Activated naive CD4-positive, alpha-beta T cell treated with anti-CD3 and anti-CD28 coated beads, Interleukin-2, amount 50 U/mL, for 24 hours (primary cell): ENCODE results near the gene F13A1.

Experiments used
- H3K27ac Mint-ChIP-seq: one replicate; pipeline ENCODE4 v1.8.0; 2021; ENCODE audit warnings: mild to moderate bottlenecking, mixed read lengths
- H3K27me3 Mint-ChIP-seq: one replicate; pipeline ENCODE4 v1.8.0; 2021; ENCODE audit warnings: mixed read lengths
- H3K36me3 Mint-ChIP-seq: one replicate; pipeline ENCODE4 v1.8.0; 2021; ENCODE audit warnings: mixed read lengths
- H3K4me1 Mint-ChIP-seq: one replicate; pipeline ENCODE4 v1.8.0; 2021; ENCODE audit warnings: mixed read lengths
- H3K4me3 Mint-ChIP-seq: one replicate; pipeline ENCODE4 v1.8.0; 2021; ENCODE audit warnings: mild to moderate bottlenecking, mixed read lengths
- H3K9me3 Mint-ChIP-seq: one replicate; pipeline ENCODE4 v1.8.0; 2021; ENCODE audit warnings: mixed read lengths

The F13A1 gene

DNA sequence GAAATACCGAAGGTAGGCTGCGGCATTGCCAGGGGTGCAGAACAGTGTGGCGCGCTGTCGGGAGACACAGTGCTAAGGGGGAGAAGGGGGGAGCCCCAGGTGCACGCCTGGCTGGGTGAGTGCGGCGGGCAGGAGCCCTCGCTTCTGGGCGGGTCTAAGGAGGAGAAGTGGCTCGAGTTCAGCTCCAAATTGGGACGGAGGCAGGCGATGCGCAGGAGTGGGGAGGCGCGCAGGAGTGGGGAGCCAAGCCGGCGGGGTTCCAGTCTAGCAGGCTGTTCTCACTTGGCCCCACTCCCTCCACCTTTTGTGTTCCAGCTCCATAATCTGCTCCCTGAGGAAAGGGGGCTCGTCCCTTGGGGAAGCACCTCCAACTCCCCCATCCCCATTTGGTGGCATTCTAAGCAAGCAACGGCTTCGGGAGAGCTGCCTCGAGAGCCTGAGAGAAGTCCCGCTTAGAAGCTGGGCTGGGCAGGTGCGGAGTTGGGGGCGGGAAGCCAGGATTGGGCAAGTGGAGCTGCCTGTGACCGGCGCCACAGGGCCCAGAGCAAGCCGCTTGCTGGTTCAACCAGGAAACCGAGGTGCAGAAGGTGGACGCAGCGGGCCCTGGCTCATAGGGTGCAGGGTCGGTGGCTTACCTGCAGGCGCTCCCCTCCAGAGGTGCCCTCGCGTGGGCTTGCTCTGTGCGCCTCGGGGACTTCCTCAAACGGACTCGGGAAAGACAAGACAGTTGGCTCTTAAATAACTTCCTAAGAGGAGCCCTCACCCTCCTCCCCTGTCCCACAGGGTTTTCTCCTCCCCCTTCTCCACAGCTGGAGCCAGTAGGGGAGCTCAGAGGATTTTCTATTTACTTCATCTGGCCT lies at the start of gene F13A1:
TSS of gene F13A1 (minus strand) at position 711 of the 860 bp plus-strand sequence. CDS start 1,998 bp downstream, outside the sequence.
- Mint-ChIP-seq H3K9me3 (no peaks in the 10 kb centered on the region), H3K36me3 (no peaks in the 10 kb centered on the region), H3K4me3 (no peak within 1 kb of the TSS), H3K27ac (no peak within 1 kb of the TSS), H3K27me3 (peaks cover 36% of the 10 kb centered on the region), H3K4me1 (no peaks in the 10 kb centered on the region)

DNA sequence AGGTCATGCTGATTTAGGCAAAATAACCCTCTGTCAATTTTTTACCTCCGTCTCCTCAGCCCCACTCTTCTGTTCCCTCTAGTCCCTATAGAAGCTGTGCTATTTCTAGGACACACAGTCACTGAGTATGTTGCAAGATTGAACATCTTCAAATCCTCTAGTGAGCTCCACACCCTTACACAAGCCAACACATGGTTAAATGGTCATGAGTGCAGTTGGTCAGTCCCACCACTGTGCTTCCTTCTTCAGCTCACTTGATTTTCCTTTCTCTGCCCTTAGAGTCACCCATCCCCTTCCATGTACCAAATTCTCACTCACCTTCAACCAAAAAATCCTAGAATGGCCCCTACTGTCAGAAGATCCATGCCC lies 48.2 kb upstream of the F13A1 start:
- no peak overlapping the region for H3K4me3 Mint-ChIP-seq
- H3K27ac Mint-ChIP-seq, result no peak overlapping the region
- no peaks in the 10 kb centered on the region for H3K36me3 Mint-ChIP-seq
- H3K9me3 Mint-ChIP-seq, result peaks cover 11% of the 10 kb centered on the region
- H3K4me1 Mint-ChIP-seq, result no peaks in the 10 kb centered on the region
- H3K27me3 Mint-ChIP-seq, result peaks cover 17% of the 10 kb centered on the region

DNA sequence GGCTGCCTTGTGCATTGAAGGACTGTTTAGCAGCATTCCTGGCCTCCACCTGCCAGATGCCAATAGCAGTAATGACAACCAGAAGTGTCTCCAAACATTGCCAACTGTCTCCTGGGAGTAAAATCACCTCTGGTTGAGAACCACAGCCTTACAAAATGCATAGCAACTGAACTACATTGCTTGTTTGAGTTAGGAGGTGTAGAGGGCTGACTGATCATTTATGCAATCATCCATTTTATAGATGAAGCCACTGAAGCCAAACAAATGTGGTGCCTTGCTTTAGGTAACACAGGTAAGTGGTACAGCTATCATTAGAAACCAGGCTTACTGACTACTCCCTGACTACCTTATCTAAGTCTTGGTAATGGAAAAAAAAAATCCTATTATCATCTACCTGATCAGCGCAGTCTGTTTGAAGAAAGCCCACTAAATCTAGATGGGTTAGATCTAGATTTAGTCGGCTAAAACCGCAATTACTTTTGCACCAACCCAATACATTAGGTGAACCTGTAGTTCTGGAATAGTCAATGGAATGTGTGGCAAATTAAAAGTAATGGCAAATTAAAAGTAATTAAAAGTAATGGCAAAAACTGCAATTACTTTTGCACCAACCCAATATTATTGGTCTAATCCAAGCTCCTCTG lies 47.7 kb upstream of the F13A1 start:
- H3K9me3 Mint-ChIP-seq, result peaks cover 9% of the 10 kb centered on the region
- no peak overlapping the region for H3K27ac Mint-ChIP-seq
- peaks cover 17% of the 10 kb centered on the region for H3K27me3 Mint-ChIP-seq
- H3K4me3 Mint-ChIP-seq, result no peak overlapping the region
- no peaks in the 10 kb centered on the region for H3K36me3 Mint-ChIP-seq
- no peaks in the 10 kb centered on the region for H3K4me1 Mint-ChIP-seq

DNA sequence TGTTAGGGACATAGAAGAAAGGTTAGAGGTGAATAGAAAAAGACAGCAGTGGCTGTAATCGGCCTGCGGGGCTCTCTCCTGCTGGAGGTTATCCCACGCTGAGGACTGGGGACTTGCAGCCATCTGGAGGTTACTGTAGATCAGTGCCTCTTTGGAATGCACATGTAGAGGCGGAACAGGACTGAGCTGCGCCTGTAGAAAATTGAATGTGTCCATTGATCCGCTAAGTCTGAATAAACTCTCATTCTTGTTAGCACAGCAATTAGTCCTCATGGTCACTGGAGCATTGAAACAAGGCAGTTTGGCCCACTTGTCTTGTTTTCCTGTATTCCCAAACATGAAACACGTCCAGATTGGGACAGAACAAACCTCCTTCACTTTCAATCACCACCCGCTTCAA lies 46.3 kb upstream of the F13A1 start:
- no peaks in the 10 kb centered on the region for H3K9me3 Mint-ChIP-seq
- H3K4me3 Mint-ChIP-seq, result no peak overlapping the region
- no peaks in the 10 kb centered on the region for H3K4me1 Mint-ChIP-seq
- H3K27me3 Mint-ChIP-seq, result peaks cover 11% of the 10 kb centered on the region
- H3K27ac Mint-ChIP-seq, result no peak overlapping the region
- no peaks in the 10 kb centered on the region for H3K36me3 Mint-ChIP-seq

DNA sequence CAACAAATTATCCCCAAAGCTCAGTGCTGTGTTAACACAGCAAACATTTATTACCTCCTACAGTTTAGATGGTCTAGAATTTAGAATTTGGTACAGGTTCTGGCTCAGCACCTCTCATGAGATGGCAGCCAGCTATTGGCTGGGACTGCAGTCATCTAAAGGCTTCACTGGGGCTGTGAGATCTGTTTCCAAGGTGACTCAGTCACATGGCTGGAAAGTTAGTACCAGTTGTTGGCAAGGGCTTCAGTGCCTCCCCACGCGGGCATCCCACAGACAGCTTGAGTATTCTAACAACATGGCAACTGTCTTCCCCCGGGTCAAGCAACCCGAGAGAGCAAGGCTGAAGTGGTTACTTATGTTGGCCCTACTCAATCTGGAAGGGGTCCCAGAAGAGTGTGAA lies 44.8 kb upstream of the F13A1 start:
- Mint-ChIP-seq H3K4me1 (no peaks in the 10 kb centered on the region), H3K27ac (no peak overlapping the region), H3K27me3 (peaks cover 7% of the 10 kb centered on the region), H3K9me3 (no peaks in the 10 kb centered on the region), H3K36me3 (no peaks in the 10 kb centered on the region), H3K4me3 (no peak overlapping the region)

DNA sequence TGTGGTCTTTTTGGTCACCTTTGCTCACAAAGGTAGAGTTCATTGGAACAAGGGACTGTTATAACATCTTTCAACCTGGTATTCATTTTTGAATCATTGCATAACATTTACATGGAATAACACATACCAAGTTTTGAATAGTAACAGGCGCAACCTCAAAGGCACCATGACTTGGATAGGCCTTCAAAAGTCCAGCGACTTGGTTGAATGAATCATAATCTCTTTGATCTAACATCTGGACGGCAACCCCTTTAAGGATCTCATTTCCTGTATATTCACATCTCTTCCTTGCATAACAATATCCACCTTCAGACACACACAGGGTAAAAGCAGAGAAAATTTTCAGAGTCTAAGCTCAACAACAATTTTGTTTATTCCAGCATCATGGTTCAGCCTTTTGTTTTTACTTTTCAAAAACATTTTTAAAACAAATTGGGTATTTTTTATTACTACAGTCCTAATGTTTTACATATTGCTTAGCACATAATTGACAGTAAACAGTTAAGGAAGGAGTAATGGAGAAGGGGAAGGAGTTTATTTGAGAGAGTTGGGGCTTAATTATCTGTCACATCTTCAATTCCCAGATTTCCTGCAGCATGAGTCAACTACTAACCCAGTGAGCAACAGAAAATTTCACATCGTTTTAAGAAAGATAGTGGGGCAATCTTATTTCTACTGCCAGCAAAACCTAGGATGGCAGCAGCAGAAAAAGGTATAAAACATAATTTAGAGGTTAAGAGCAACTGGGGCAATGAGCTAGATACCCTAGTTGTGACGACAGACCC lies 41.8 kb upstream of the F13A1 start:
- H3K4me3 Mint-ChIP-seq, result no peak overlapping the region
- H3K36me3 Mint-ChIP-seq, result no peaks in the 10 kb centered on the region
- peaks cover 6% of the 10 kb centered on the region for H3K27me3 Mint-ChIP-seq
- H3K4me1 Mint-ChIP-seq, result no peaks in the 10 kb centered on the region
- no peak overlapping the region for H3K27ac Mint-ChIP-seq
- H3K9me3 Mint-ChIP-seq, result no peaks in the 10 kb centered on the region

DNA sequence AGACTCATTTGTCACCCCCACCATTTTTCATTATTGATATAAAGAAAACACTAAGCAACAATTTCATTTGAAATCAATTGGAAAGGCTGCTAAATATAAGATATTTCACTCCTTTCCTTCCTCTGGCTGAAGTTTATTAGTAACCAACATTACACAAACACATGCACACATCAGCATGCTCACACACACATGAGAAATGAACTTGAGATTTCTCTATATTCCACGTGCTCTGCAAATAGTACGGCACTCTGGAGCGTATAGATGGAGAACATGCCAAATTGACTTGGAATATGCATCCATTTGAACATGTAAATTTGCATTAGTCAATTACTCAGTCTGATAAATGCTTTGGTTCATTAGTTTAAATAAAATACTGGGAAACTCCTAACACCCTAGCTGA lies 37.1 kb upstream of the F13A1 start:
- no peak overlapping the region for H3K4me3 Mint-ChIP-seq

DNA sequence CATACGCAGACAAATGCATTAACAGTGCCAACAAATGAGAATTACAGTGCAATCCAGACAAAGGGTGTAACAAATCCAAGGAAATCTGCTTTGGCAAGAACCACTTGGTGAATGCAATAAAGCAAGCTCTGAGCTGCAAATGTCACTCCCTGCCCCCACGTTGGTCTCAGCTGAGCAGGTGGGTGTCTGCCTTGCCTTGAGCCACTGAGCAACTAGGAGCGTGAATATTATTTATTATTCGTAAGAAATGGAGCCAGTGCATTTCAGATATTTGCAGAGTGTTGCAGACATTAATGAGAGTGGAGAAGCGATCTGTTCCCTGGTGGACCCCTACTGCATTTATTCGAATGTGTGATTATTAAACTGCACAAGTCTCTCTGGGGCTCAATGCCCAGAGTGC lies 36.6 kb upstream of the F13A1 start:
- H3K4me3 Mint-ChIP-seq, result no peak overlapping the region
- H3K27me3 Mint-ChIP-seq, result peaks cover 11% of the 10 kb centered on the region

More for the DNA sequence above, 37.1 kb upstream of the F13A1 start:
- no peaks in the 10 kb centered on the region for H3K36me3 Mint-ChIP-seq
- no peak overlapping the region for H3K27ac Mint-ChIP-seq
- H3K9me3 Mint-ChIP-seq, result no peaks in the 10 kb centered on the region
- no peaks in the 10 kb centered on the region for H3K4me1 Mint-ChIP-seq
- H3K27me3 Mint-ChIP-seq, result peaks cover 11% of the 10 kb centered on the region

DNA sequence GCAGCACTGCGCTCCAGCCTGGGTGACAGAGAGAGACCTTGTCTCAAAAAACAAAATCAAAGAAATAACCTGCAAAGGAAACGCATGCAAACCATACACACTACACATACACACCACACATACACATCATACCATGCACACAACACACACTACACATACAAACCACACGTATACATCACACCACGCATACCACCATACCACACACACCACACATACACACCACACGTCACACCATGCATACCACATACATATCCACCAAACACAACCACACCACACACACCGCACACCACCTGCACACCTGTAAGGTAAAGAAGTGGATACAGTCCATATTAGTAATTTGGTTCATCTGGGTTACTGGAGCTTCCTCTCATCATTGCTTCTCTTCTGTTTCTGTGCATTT lies 32.3 kb upstream of the F13A1 start:
- H3K36me3 Mint-ChIP-seq, result no peaks in the 10 kb centered on the region
- H3K27ac Mint-ChIP-seq, result no peak overlapping the region
- H3K9me3 Mint-ChIP-seq, result no peaks in the 10 kb centered on the region
- H3K27me3 Mint-ChIP-seq, result peaks cover 17% of the 10 kb centered on the region
- H3K4me1 Mint-ChIP-seq, result no peaks in the 10 kb centered on the region
- no peak overlapping the region for H3K4me3 Mint-ChIP-seq

More for the DNA sequence above, 36.6 kb upstream of the F13A1 start:
- H3K27ac Mint-ChIP-seq, result no peak overlapping the region
- H3K4me1 Mint-ChIP-seq, result no peaks in the 10 kb centered on the region
- H3K36me3 Mint-ChIP-seq, result no peaks in the 10 kb centered on the region
- no peaks in the 10 kb centered on the region for H3K9me3 Mint-ChIP-seq

DNA sequence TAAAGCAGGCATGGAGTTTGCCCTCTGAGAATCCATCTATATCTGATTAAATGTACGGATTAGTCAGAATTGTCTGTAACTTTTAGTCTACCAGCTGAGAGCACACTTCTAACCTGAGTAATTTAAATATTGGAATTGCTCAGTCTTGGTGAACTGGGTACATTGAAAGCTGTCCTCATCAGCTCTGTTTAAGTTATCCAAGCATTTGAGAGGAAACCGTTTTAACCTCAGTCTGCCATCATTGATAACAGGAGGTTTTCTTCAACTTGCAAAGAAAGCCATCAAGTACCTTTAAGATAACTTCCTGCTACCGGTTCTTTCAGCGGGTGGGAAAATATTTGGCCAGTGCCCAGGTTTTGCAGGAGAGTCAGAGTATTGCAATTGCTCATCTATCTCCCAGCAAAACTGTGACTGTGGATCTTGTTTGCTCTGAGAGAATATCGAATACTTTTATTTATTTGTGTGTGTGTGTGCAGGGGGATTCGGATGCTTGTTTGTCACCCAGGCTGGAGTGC lies 31.1 kb upstream of the F13A1 start:
- Mint-ChIP-seq H3K27ac (no peak overlapping the region), H3K4me3 (no peak overlapping the region), H3K4me1 (no peaks in the 10 kb centered on the region), H3K9me3 (no peaks in the 10 kb centered on the region), H3K36me3 (no peaks in the 10 kb centered on the region), H3K27me3 (peaks cover 19% of the 10 kb centered on the region)

DNA sequence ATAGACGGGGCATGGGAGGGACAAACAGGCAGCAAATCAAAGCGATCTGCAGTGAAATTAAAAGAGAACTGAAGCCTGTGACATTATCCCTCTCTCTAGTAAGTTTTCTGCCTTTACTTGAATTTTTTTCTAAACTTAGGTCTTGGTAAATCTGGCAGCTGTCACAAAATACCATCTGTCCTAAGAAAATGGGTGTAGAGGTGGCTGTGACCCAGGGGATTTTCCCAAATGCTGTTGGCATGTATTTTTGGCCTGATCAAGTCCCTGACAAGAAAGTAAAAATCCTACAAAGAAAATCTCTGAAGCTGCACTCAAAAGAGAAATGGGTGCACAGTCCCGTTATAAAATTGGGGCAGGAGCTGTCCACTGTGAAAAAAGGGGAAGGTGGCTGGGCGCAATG lies 30.2 kb upstream of the F13A1 start:
- no peaks in the 10 kb centered on the region for H3K4me1 Mint-ChIP-seq

DNA sequence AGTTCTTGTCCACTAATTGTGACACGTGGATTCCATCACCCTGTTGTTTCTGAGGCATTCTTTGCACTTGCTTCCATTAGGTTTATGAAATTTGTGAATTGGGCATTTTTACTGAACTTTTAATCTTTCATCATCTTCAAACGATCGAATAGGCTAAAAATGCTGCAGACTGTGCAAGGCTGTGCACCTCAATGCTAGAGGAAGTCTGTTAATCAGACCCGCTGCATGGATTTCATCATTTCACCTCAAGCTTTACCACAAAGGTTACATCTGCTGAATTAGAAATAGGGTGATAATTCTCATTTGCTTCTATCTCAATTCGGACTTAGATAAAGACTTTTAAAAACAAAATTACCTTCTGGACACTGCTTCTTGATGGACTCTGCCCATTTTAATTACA lies 27.8 kb upstream of the F13A1 start:
- Mint-ChIP-seq H3K4me3 (no peak overlapping the region), H3K27me3 (peaks cover 19% of the 10 kb centered on the region), H3K4me1 (no peaks in the 10 kb centered on the region), H3K9me3 (no peaks in the 10 kb centered on the region), H3K27ac (no peak overlapping the region), H3K36me3 (no peaks in the 10 kb centered on the region)

More for the DNA sequence above, 30.2 kb upstream of the F13A1 start:
- H3K36me3 Mint-ChIP-seq, result no peaks in the 10 kb centered on the region
- no peaks in the 10 kb centered on the region for H3K9me3 Mint-ChIP-seq
- H3K27me3 Mint-ChIP-seq, result peaks cover 19% of the 10 kb centered on the region
- no peak overlapping the region for H3K4me3 Mint-ChIP-seq
- no peak overlapping the region for H3K27ac Mint-ChIP-seq

DNA sequence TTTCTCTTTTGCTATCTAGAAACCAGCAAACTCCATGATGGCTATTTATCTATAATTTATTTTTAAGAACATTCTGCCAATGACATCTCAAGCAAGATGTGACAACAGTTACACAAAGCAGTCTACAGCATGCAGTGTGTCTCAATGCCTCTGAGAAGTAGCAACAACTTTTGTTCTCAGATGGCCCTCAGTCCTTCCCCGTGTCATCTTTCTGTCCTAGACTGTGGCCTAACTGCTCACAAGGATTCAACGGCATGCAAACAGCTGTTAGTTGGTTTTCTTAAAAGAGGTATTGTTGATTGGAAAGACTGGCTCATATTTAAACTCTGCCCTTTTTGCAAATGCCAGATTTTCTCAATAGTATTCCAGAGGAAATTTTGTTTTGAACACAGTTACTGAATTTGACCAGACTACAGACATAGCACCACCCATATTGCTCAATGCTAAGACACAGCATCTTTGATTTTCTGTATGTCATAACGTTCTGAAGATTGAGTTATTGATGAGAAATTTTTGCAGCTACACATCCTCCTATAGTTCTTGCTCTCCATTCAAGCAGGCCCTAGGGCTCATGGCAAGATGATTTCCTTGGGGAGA lies 26.1 kb upstream of the F13A1 start:
- no peaks in the 10 kb centered on the region for H3K9me3 Mint-ChIP-seq
- H3K36me3 Mint-ChIP-seq, result no peaks in the 10 kb centered on the region
- H3K27ac Mint-ChIP-seq, result no peak overlapping the region

DNA sequence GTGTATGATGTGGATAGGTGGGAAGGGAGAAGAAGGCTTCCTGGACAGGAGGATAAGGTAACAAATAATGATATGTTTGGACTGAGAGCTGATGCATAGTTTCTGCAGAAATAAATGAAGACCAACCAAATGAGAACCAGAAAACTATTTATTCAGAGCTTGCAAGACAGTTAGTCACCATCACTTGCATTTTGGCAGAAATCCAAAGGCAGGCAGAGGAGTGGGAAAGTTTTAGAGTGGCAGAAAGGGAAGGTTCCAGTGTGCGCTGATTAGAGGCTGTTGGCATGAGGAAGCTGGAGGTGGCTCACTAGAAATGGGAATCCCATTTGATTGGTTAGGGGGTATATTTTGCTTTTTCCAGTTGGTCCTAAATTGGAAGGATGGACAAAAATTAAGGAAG lies 13.0 kb upstream of the F13A1 start:
- H3K9me3 Mint-ChIP-seq, result no peaks in the 10 kb centered on the region
- H3K36me3 Mint-ChIP-seq, result no peaks in the 10 kb centered on the region
- peaks cover 5% of the 10 kb centered on the region for H3K4me1 Mint-ChIP-seq
- no peak overlapping the region for H3K27ac Mint-ChIP-seq
- no peak overlapping the region for H3K4me3 Mint-ChIP-seq
- H3K27me3 Mint-ChIP-seq, result peaks cover 7% of the 10 kb centered on the region

More for the DNA sequence above, 26.1 kb upstream of the F13A1 start:
- H3K4me3 Mint-ChIP-seq, result no peak overlapping the region
- H3K27me3 Mint-ChIP-seq, result peaks cover 18% of the 10 kb centered on the region
- no peaks in the 10 kb centered on the region for H3K4me1 Mint-ChIP-seq

DNA sequence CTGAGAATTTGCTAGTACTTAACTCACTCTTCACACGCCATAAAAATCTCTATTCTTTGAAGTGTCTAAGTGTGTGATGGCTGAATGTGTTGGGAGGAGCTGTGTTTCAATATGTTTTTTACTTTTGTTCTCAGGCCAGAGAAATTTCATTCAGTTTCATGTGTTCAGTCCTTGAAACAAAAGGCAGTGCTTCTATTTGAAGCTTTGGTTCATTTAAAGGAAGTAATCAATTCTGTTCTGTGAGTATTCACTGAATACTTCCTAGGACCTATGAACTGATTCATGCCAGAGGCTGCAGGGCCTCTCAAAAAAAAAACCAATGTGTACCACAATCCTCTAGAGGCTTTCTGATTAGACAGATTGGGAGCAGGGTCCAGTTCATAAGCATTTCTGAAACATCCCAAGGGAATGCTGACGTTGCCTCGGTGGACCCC lies 12.4 kb upstream of the F13A1 start:
- Mint-ChIP-seq H3K4me1 (peaks cover 5% of the 10 kb centered on the region), H3K27me3 (peaks cover 7% of the 10 kb centered on the region), H3K27ac (no peak overlapping the region), H3K9me3 (no peaks in the 10 kb centered on the region), H3K4me3 (no peak overlapping the region), H3K36me3 (no peaks in the 10 kb centered on the region)
